SK-MEL-5 (cell line): ENCODE results near the gene MAOA. TPM values are rescaled to one million over a fixed set of nuclear protein-coding genes. Genes with fewer than 3 reads are reported as not detected.
"Not testable (repeated sequence)": the region's sequence is repeated elsewhere in the genome, so short reads cannot be mapped to it uniquely, and the experiment has no call there.

ENCODE experiments used
- DNase-seq: peaks from one replicate; pipeline ENCODE4 v3.0.0-alpha.2; 2016; ENCODE audit warnings: low read depth, low spot score
- in situ Hi-C: cut with HindIII; loops from 2 replicates; pipeline ENCODE4 v1.10.0; 2016; ENCODE audit warnings: low sequenced_read_pairs, high pct_unique_total_duplicates, low pct_unique_long_range_greater_than_20kb
- polyA plus RNA-seq, 2 experiments: library from polyadenylated mRNA; depleted of rRNA; stranded (reverse); fragments of >200 nt; gene quantifications; 2 replicates each; pipeline ENCODE4 v1.2.3, GENCODE V29; 2015
- total RNA-seq: library from RNA; depleted of rRNA; stranded (reverse); fragments of >200 nt; shearing (Covaris generic); gene quantifications from 2 replicates; pipeline ENCODE4 v1.2.3, GENCODE V29; 2014; rRNA removed

MAOA gene
- total RNA-seq = 0.21 and 0.32 TPM in 2 replicates
- 0.35 and 0.52 TPM in 2 replicates for polyA plus RNA-seq (2015; cell fraction: cytosol; rRNA removed)
- 0.15 and 0.28 TPM in 2 replicates for polyA plus RNA-seq (2015; cell fraction: nucleus; rRNA removed)

- in situ Hi-C loops = no loop called here
- no peak for DNase-seq
Observed at GRCh38 chrX:43656005-43656494, at the start of gene MAOA. TSS of gene MAOA (plus strand) at chrX:43656299. CDS start at chrX:43656342, 43 bp downstream.

GRCh38 chrX:43612400-43612799 lies 43.7 kb upstream of the MAOA start:
- in situ Hi-C loops = no loop called here
- DNase-seq = no peak

- no peak for DNase-seq
- in situ Hi-C loops = no loop called here
Observed at GRCh38 chrX:43615660-43616059, 40.4 kb upstream of the MAOA start.

GRCh38 chrX:43618366-43619205 lies 37.5 kb upstream of the MAOA start:
- no peak for DNase-seq
- in situ Hi-C loops = no loop called here

GRCh38 chrX:43619861-43620260 lies 36.2 kb upstream of the MAOA start:
- in situ Hi-C loops, DNase-seq: not testable (repeated sequence)

- in situ Hi-C loops = no loop called here
- DNase-seq = no peak
Observed at GRCh38 chrX:43627147-43627546, 29.0 kb upstream of the MAOA start.

- no peak for DNase-seq
- in situ Hi-C loops = no loop called here
Observed at GRCh38 chrX:43627669-43628068, 28.4 kb upstream of the MAOA start.

- in situ Hi-C loops = no loop called here
- no peak for DNase-seq
Observed at GRCh38 chrX:43629229-43629628, 26.9 kb upstream of the MAOA start.

- in situ Hi-C loops = no loop called here
- DNase-seq = no peak
Observed at GRCh38 chrX:43631841-43632240, 24.3 kb upstream of the MAOA start.

- in situ Hi-C loops = no loop called here
- no peak for DNase-seq
Observed at GRCh38 chrX:43633081-43633480, 23.0 kb upstream of the MAOA start.

- in situ Hi-C loops = no loop called here
- DNase-seq = no peak
Observed at GRCh38 chrX:43633757-43634156, 22.3 kb upstream of the MAOA start.

- in situ Hi-C loops = no loop called here
- no peak for DNase-seq
Observed at GRCh38 chrX:43640482-43640881, 15.6 kb upstream of the MAOA start.

- no peak for DNase-seq
- in situ Hi-C loops = no loop called here
Observed at GRCh38 chrX:43641691-43642090, 14.4 kb upstream of the MAOA start.

- in situ Hi-C loops = no loop called here
- no peak for DNase-seq
Observed at GRCh38 chrX:43643201-43643600, 12.9 kb upstream of the MAOA start.

- in situ Hi-C loops = no loop called here
- DNase-seq = no peak
Observed at GRCh38 chrX:43643662-43644061, 12.4 kb upstream of the MAOA start.

GRCh38 chrX:43644124-43644701 lies 11.9 kb upstream of the MAOA start:
- in situ Hi-C loops = no loop called here
- DNase-seq = peak; percentile 5

- DNase-seq = no peak
- in situ Hi-C loops = no loop called here
Observed at GRCh38 chrX:43646800-43647199, 9.3 kb upstream of the MAOA start.

- in situ Hi-C loops = no loop called here
Observed at GRCh38 chrX:43654431-43655150, 1.5 kb upstream of the MAOA start.

More at GRCh38 chrX:43654431-43655150, 1.5 kb upstream of the MAOA start:
- DNase-seq = peak; percentile 87
